ENCODE measurements around the gene PAK1.

GRCh38 chr11:77287615-77288273 lies 186.2 kb downstream of the PAK1 start:
- TF ChIP-seq FOXK2 (IDR thresholded peaks at IDR 0.05) (no peak), SP1 (IDR thresholded peaks at IDR 0.05) (no peak), NFRKB (IDR thresholded peaks at IDR 0.05) (no peak), FOXA1 (IDR thresholded peaks at IDR 0.05) (no peak), BHLHE40 (IDR thresholded peaks at IDR 0.05; ENCODE audit: borderline replicate concordance) (no peak), HDGF (IDR thresholded peaks at IDR 0.05; ENCODE audit: borderline replicate concordance) (no peak), FOXM1 (IDR thresholded peaks at IDR 0.05; ENCODE audit: borderline replicate concordance) (no peak), SUZ12 (IDR thresholded peaks at IDR 0.05) (no peak), ARNT (IDR thresholded peaks at IDR 0.05) (no peak), LEF1 (IDR thresholded peaks at IDR 0.05; ENCODE audit: borderline replicate concordance) (no peak), PKNOX1 (IDR thresholded peaks at IDR 0.05) (no peak), L3MBTL2 (conservative IDR thresholded peaks at IDR 0.05) (no peak)

Measured in HEK293T (cell line).